A549 (cell line): ENCODE data around the gene ARL2BP. TPM values are rescaled to one million over a fixed set of nuclear protein-coding genes. Genes with fewer than 3 reads are reported as not detected.

Experiments used
- ATAC-seq, 2 experiments: fragments of 200-7000 bp in 1 of 2; fragments of >200 bp in 1 of 2; cut with Nextera tagmentation in 1 of 2; cut with Tn5 transposase in 1 of 2; 3 replicates each; pipeline versions ENCODE4 v1.8.0 to v1.9.1; 2018 to 2020; ENCODE audit warnings: mild to moderate bottlenecking in 1 of 2, moderate library complexity in 1 of 2
- CTCF ChIA-PET: fragments of 300-600 bp; sonication (Branson Sonifier 250); formaldehyde crosslinking; extraction: SDS; loops from one replicate; lab custom pipeline; 2021; ENCODE audit warnings: antibody characterized with exemption, inconsistent platforms; lab: Yijun Ruan, JAX
- POLR2A ChIA-PET: fragments of 350-600 bp; formaldehyde crosslinking; extraction: SDS; loops from one replicate; lab custom pipeline; 2021; ENCODE audit warnings: antibody characterized with exemption, inconsistent platforms; lab: Yijun Ruan, JAX
- DNase-seq, 2 experiments: peaks; one replicate each; pipeline versions ENCODE4 v3.0.0 to v3.0.0-alpha.2; 2011 to 2016; ENCODE audit warnings: low read depth in 1 of 2, low spot score in 1 of 2
- FAIRE-seq: peaks from 2 replicates; lab custom pipeline; 2011; peaks lifted over from hg19 to GRCh38; lab: Jason Lieb, UNC
- H3K27ac ChIP-seq, 2 experiments: fragments of >200 bp; sonication (Bioruptor Twin); formaldehyde crosslinking; 3 replicates each; pipeline ENCODE4 v1.5.1; 2016 to 2017
- H3K4me1 ChIP-seq: fragments of >200 bp; sonication (Bioruptor Twin); formaldehyde crosslinking; 3 replicates; pipeline ENCODE4 v1.6.1; 2016
- H3K4me2 ChIP-seq: fragments of >200 bp; sonication (Bioruptor Twin); formaldehyde crosslinking; 3 replicates; pipeline ENCODE4 v1.6.1; 2016
- H3K4me3 ChIP-seq: fragments of >200 bp; sonication (Bioruptor Twin); formaldehyde crosslinking; 3 replicates; pipeline ENCODE4 v1.5.1; 2016
- H3K9me3 ChIP-seq: fragments of >200 bp; sonication (Bioruptor Twin); formaldehyde crosslinking; 3 replicates; pipeline ENCODE4 v1.6.1; 2016
- BCL3 ChIP-seq: fragments of >200 bp; sonication (Bioruptor Twin); formaldehyde crosslinking; IDR thresholded peaks from 3 replicates; pipeline ENCODE4 v1.6.1; 2016
- CBX8 ChIP-seq: fragments of 200-600 bp; sonication (generic); IDR thresholded peaks from 2 replicates; pipeline ENCODE4 v1.6.1; 2016
- CHD2 ChIP-seq: fragments of 150-350 bp; IDR thresholded peaks from 2 replicates; pipeline ENCODE4 v1.6.1; 2014; ENCODE audit warnings: low read length; ENCODE audit not compliant: partially characterized antibody
- EHF ChIP-seq: fragments of 250-450 bp; sonication (Bioruptor Pico); IDR thresholded peaks from 2 replicates; pipeline ENCODE4 v1.5.0; 2020; ENCODE audit warnings: mild to moderate bottlenecking
- ESRRA ChIP-seq: fragments of 150-350 bp; IDR thresholded peaks from 2 replicates; pipeline ENCODE4 v1.6.1; 2014; ENCODE audit warnings: mild to moderate bottlenecking, low read length, borderline replicate concordance
- FOXS1 ChIP-seq: fragments of 250-450 bp; sonication (Bioruptor Pico); IDR thresholded peaks from 2 replicates; pipeline ENCODE4 v1.5.0; 2020; ENCODE audit warnings: mild to moderate bottlenecking, moderate library complexity
- HOXA7 ChIP-seq: fragments of 250-450 bp; sonication (Bioruptor Pico); IDR thresholded peaks from 2 replicates; pipeline ENCODE4 v1.5.0; 2020; ENCODE audit warnings: mild to moderate bottlenecking, moderate library complexity
- JUNB ChIP-seq: fragments of >200 bp; sonication (Bioruptor Twin); formaldehyde crosslinking; IDR thresholded peaks from 2 replicates; pipeline ENCODE4 v1.6.1; 2016
- KDM1A ChIP-seq: fragments of 200-600 bp; sonication (generic); IDR thresholded peaks from 2 replicates; pipeline ENCODE4 v1.6.1; 2016; ENCODE audit warnings: low read depth, mild to moderate bottlenecking
- NFE2L2 ChIP-seq: fragments of 150-350 bp; conservative IDR thresholded peaks from 2 replicates; pipeline ENCODE4 v1.6.1; 2014; ENCODE audit warnings: low read length
- NR3C1 ChIP-seq: fragments of >200 bp; sonication (Bioruptor Twin); formaldehyde crosslinking; IDR thresholded peaks from 3 replicates; pipeline ENCODE4 v1.6.1; 2017
- PHF8 ChIP-seq: fragments of 200-600 bp; sonication (generic); IDR thresholded peaks from 2 replicates; pipeline ENCODE4 v1.6.1; 2016; ENCODE audit warnings: low read depth, mild to moderate bottlenecking, antibody characterized with exemption, moderate library complexity, borderline replicate concordance
- RCOR1 ChIP-seq: fragments of 150-350 bp; IDR thresholded peaks from 2 replicates; pipeline ENCODE4 v1.6.1; 2014; ENCODE audit warnings: antibody characterized with exemption, low read length, low read depth
- SMC3 ChIP-seq: fragments of >200 bp; sonication (Bioruptor Twin); formaldehyde crosslinking; IDR thresholded peaks from 3 replicates; pipeline ENCODE4 v1.6.1; 2018; ENCODE audit warnings: inconsistent platforms
- SREBF2 ChIP-seq: fragments of 450-650 bp; IDR thresholded peaks from 2 replicates; pipeline ENCODE4 v1.6.1; 2014; ENCODE audit warnings: mild to moderate bottlenecking, moderate library complexity
- ZFP36 ChIP-seq: fragments of 450-650 bp; IDR thresholded peaks from 2 replicates; pipeline ENCODE4 v1.6.1; 2014; ENCODE audit warnings: borderline replicate concordance; ENCODE audit not compliant: partially characterized antibody
- WGBS: methylation state at CpG from one replicate; pipeline ENCODE4 v1.1.6; 2017; ENCODE audit errors: missing lambda C conversion rate; 5-methylcytosine and 5-hydroxymethylcytosine counted together
- polyA plus RNA-seq, 4 experiments: library from polyadenylated mRNA; depleted of rRNA in 3 of 4; stranded (reverse); fragments of >200 nt; fragmentation: RNase III in 1 of 4; extraction: RNeasy Plus Mini Kit Qiagen cat#74134 plus additional on column Dnase treatment in 1 of 4; gene quantifications; 2 replicates in 3 of 4; 3 replicates in 1 of 4; pipeline ENCODE4 v1.2.3, GENCODE V29; 2011 to 2017
- TF ChIP-seq, protein P1 (sequence below): IDR thresholded peaks from 2 replicates; pipeline ENCODE4 v1.6.1; 2012; ENCODE audit warnings: low read depth, borderline replicate concordance
- TF ChIP-seq, protein P2 (sequence below): fragments of >200 bp; sonication (Bioruptor Twin); formaldehyde crosslinking; IDR thresholded peaks from 3 replicates; pipeline ENCODE4 v1.5.1; 2016
- TF ChIP-seq, protein P3 (sequence below): IDR thresholded peaks from 2 replicates; pipeline ENCODE4 v1.6.1; 2012
- TF ChIP-seq, protein P4 (sequence below): fragments of >200 bp; sonication (Bioruptor Twin); formaldehyde crosslinking; IDR thresholded peaks from 2 replicates; pipeline ENCODE4 v1.6.1; 2016

Gene ARL2BP
- polyA plus RNA-seq, 2 of the 4 experiments (the other 2 are of a cell fraction), result 67.0 to 126 TPM

GRCh38 chr16:57289391-57290257, 44.6 kb downstream of the ARL2BP start:
- WGBS, result 64% methylated on average over 9 of the region's 14 CpGs
- no peak overlapping the region for H3K4me3 ChIP-seq
- H3K4me1 ChIP-seq, result 0 out of 3 replicates have a peak, but pooled peaks cover 5% of the 10 kb centered on the region
- ChIA-PET CTCF (interaction anchor here (1.2 to 4.1 kb wide), 3 partner anchors 11 to 207 kb away, joined by 3 to 25 read pairs (median 14); no protein-coding TSS in a partner anchor), POLR2A (interaction anchor here (1.1 kb wide), 1 partner anchor 24 kb away, joined by 3 read pairs; no protein-coding TSS in a partner anchor)
- DNase-seq (no peak), ATAC-seq (no peak; a peak in 1 of 6 replicates), FAIRE-seq (no peak)
- H3K9me3 ChIP-seq, result no peaks in the 10 kb centered on the region
- H3K4me2 ChIP-seq, result no peak overlapping the region
- no peak overlapping the region for H3K27ac ChIP-seq
- no peak for TF ChIP-seq CBX8
- TF ChIP-seq ZFP36, result no peak
- no peak for TF ChIP-seq NR3C1
- no peak for TF ChIP-seq ESRRA
- TF ChIP-seq, protein P1, sequence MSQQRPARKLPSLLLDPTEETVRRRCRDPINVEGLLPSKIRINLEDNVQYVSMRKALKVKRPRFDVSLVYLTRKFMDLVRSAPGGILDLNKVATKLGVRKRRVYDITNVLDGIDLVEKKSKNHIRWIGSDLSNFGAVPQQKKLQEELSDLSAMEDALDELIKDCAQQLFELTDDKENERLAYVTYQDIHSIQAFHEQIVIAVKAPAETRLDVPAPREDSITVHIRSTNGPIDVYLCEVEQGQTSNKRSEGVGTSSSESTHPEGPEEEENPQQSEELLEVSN, result no peak
- TF ChIP-seq, protein P2, sequence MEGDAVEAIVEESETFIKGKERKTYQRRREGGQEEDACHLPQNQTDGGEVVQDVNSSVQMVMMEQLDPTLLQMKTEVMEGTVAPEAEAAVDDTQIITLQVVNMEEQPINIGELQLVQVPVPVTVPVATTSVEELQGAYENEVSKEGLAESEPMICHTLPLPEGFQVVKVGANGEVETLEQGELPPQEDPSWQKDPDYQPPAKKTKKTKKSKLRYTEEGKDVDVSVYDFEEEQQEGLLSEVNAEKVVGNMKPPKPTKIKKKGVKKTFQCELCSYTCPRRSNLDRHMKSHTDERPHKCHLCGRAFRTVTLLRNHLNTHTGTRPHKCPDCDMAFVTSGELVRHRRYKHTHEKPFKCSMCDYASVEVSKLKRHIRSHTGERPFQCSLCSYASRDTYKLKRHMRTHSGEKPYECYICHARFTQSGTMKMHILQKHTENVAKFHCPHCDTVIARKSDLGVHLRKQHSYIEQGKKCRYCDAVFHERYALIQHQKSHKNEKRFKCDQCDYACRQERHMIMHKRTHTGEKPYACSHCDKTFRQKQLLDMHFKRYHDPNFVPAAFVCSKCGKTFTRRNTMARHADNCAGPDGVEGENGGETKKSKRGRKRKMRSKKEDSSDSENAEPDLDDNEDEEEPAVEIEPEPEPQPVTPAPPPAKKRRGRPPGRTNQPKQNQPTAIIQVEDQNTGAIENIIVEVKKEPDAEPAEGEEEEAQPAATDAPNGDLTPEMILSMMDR, result no peak
- no peak for TF ChIP-seq SMC3
- TF ChIP-seq CHD2, result no peak
- TF ChIP-seq RCOR1, result no peak
- TF ChIP-seq JUNB, result no peak
- TF ChIP-seq, protein P3, sequence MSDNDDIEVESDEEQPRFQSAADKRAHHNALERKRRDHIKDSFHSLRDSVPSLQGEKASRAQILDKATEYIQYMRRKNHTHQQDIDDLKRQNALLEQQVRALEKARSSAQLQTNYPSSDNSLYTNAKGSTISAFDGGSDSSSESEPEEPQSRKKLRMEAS, result no peak
- TF ChIP-seq, protein P4, sequence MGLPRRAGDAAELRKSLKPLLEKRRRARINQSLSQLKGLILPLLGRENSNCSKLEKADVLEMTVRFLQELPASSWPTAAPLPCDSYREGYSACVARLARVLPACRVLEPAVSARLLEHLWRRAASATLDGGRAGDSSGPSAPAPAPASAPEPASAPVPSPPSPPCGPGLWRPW, result no peak
- TF ChIP-seq PHF8, result no peak
- TF ChIP-seq SREBF2, result no peak
- no peak for TF ChIP-seq HOXA7 (CRISPR knock-in tag)
- TF ChIP-seq KDM1A, result no peak
- TF ChIP-seq FOXS1, result no peak
- TF ChIP-seq EHF (CRISPR knock-in tag), result no peak

DNA sequence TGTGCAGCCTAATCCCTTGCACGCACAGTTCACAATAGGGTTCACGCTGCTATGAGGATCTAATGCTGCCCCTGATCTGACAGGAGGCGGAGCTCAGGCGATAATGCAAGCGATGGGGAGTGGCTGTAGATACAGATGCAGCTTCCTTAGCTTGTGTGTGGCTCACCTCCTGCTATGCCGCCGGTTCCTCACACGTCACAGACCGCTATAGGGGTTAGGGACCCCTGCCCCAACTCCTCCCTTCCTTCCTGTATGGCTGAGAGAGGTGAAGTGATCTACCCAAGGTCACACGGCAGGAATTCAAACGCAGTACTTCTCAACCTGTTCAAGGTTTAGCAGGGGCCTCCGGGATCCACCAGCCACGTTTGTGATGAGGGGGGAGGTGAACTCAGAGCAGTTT, 52.8 kb downstream of the ARL2BP start:
- Histone ChIP-seq H3K4me2 (no peak overlapping the region), H3K9me3 (no peaks in the 10 kb centered on the region), H3K4me3 (no peak overlapping the region)
- ATAC-seq, result no peak
- CTCF ChIA-PET, result interaction anchor here (18.6 kb wide), 1 partner anchor 121 kb away, joined by 709 read pairs; no protein-coding TSS in a partner anchor
- TF ChIP-seq BCL3 (no peak), NFE2L2 (no peak)
- TF ChIP-seq, all 56 proteins: peak for 0
- H3K4me1 ChIP-seq, result peaks cover 7% of the 10 kb centered on the region
- FAIRE-seq, result no peak
- H3K27ac ChIP-seq, result no peak overlapping the region
- 78% methylated on average over 13 of the region's 13 CpGs for WGBS
- no peak for DNase-seq
- POLR2A ChIA-PET, result no interaction called here
